Fibroblast of lung (primary cell): ENCODE data around the gene COL4A2.

Source experiments
- CTCF ChIP-seq, 2 donors: IDR thresholded peaks in 1 of 2; conservative IDR thresholded peaks in 1 of 2; 1 replicate in 1 of 2; 2 replicates in 1 of 2; pipeline ENCODE4 v1.5.1; 2011 to 2012; ENCODE audit warnings: low read length in 2 of 2, control low read depth in 1 of 2, inconsistent platforms in 1 of 2, low read depth in 1 of 2, mild to moderate bottlenecking in 1 of 2
- EZH2 ChIP-seq: IDR thresholded peaks from 2 replicates; pipeline ENCODE4 v1.5.1; 2012; ENCODE audit warnings: low read length, control low read depth, mild to moderate bottlenecking; ENCODE audit errors: missing control alignments

GRCh38 chr13:110264685-110265275 is 42.3 kb upstream of the COL4A2 start:
- no peak for TF ChIP-seq EZH2
- no peak for TF ChIP-seq CTCF (conservative IDR thresholded peaks at IDR 0.05 in 1 of 2, IDR thresholded peaks at IDR 0.05 in 1 of 2; ENCODE audit: low read depth in 1 of 2, low read length in 2 of 2)
